ENCODE data around the gene STX7.
"Not testable (repeated sequence)": the region's sequence is repeated elsewhere in the genome, so short reads cannot be mapped to it uniquely, and the experiment has no call there.

STX7 gene, protein sequence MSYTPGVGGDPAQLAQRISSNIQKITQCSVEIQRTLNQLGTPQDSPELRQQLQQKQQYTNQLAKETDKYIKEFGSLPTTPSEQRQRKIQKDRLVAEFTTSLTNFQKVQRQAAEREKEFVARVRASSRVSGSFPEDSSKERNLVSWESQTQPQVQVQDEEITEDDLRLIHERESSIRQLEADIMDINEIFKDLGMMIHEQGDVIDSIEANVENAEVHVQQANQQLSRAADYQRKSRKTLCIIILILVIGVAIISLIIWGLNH

DNA sequence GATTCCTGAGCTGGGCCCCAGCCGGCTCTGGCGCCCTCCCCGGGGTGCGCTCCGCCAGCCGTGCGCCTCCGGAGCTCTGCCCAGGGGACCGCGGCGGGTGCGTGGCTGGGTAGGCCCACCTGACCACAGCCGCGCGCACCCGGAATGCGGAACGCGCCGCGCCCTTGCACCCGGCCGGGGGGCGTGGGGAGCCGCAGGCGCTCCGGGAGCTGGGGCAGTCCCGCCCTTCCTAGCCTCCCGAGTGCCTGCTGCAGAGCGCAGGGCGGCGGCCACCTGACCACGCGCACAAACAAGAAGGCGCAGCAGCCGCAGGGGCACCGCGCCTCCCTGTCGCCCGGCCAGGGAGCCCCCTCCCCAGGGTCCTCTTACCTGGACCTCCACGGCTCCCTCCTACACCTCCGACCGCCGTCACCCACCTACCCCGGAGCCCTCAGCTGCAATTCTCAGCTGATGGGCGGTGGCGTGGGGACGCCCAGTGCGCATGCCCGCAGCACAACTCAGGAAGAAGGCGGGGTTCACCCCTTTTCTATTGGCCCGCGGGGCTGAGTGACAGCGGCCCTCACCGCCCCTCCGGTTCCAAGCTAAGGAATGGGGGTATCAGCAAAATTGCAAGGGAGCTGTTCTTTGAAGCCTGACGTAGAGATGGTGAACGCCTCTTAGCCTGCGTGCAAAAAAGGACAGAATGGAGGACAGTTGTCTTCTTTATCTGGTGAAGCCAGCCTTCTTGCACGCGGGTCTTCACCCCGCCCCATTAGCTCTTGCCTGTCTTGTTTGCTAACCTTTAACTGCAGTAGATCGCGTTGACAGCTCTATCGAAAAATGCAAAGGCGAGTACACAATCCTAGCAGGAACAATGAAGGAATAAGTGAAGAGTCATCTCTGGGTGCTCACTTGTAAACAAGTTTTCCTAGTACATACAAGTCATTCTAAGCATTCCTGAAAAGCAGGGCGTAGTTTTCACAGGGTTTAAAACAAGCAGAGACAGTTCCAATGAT is at the start of gene STX7:
Gene STX7, minus strand, starts transcription at position 479 of the 995 bp plus-strand sequence. CDS start 9,586 bp downstream, outside the sequence.
- DNase-seq (ENCODE audit: low spot score): peak; percentile 97

DNA sequence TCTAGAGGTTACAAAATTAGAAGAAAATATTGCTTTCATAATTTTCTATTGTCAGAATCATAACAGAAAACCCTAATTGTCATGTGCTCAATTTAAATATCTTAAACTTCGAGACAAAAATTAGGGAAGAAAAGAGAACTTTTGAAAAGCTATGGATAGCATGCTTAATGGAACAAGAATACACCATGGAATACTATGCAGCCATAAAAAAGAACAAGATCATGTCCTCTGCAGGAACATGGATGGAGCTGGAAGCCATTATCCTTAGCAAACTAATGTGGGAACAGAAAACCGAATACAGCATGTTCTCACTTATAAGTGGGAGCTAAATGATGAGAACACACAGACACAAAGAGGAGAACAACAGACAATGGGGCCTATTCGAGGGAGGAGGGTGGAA is 47.2 kb upstream of the STX7 start:
- DNase-seq (ENCODE audit: low spot score): not testable (repeated sequence)

DNA sequence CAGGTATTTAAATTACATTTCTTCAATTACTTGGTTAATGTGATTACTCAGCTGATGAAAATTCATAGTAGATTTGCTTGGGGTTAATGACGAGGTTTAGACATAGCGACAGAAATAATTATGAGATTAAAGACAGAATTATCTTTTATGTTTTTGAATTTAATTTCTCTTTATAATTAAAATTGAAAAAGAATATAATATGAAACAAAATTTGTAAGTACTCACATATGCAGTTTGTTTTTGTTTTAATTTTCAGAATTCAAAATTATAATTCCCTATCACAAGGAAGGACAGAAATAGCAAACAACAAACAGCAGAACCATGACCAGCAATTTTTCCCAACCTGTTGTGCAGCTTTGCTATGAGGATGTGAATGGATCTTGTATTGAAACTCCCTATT is 39.5 kb upstream of the STX7 start, which contains the start of gene TAAR8:
Gene TAAR8, plus strand, starts transcription at position 301 of the 400 bp plus-strand sequence. Its CDS starts 21 bp downstream, at position 322.
- DNase-seq (ENCODE audit: low spot score): no peak

DNA sequence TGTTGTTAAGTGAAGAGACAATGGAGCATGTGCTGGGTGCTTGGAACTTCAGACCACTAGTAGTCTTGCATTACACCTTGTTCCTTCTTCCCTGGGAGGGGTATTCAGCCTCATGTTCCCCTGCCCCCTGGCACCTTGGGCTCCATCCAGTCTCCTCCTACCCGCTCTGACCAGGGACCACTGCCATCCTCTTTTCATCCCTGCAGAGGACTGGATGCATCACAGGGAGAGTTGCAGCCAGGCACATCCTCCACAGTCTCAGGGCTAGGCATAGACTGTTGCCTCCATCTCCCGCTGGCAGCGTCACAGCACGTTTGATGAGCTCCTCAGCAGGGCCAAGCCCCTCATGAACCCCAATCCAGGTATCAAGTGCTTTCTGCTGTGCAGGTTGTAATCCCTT is 38.3 kb upstream of the STX7 start:
- no peak for DNase-seq (ENCODE audit: low spot score)

DNA sequence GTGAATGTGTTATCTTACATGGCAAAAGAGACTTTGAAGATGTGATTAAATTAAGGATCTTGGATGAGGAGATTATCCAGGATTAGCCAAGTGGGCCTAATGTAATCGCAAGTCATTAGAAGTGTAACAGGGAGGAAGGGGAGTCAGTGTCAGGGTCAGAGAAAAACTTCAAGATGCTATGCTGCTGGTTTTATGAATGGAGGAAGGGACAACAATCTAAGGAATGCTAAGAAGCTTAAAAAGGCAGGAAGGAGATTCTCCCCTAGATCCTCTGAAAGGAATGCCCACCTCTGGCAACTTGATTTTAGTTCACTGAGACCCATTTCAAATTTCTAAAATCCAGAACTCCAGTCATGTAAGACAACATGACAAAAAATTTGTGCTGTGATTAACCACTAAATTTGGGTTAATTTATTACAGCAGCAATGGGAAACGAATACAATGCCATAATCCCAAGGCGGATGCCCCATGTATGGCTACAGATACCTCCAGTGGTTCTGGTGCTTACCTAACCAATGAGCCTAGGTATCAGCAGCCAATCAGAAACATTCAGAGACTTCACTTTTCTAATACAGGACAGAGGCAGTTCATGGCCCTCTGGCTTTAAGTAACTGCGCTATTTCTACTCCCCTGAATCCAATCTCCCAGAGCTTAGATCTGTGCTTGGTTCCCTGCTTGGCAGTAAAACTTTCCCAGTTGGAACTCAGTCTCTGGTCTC is 36.0 kb upstream of the STX7 start:
- DNase-seq (ENCODE audit: low spot score): no peak

DNA sequence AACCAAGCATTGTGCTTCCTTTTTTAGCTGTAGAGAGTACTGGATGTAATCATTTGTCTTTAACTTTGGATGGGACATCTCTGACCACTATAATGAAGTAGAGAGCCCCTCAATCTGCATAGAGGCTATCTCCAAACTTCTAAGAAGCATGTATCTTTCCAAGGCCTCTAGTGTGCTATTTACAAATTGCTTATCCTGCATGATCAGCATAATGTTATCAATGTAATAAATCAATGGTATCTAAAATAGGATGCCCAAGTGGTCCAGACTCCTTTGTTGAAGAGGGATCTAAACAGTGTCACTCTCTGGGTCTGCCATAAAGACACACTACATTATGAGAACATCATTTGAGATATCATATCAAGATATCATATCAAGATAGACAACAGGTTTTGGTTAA is 31.9 kb upstream of the STX7 start:
- DNase-seq (ENCODE audit: low spot score): no peak

DNA sequence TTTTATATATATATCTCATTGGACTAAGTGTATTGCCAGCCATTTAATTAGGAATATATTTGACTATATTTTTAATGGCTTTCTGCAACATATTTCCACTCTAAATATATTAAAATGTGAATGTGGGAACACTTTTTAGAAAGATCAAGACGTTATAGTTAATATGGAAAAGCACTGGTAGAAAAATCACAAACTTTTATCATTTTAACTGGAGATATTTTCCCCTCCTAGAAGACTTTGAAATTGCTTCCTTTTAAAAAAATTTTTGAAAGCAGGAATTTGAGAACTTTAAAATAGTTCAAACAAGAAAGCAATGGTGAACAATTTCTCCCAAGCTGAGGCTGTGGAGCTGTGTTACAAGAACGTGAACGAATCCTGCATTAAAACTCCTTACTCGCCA is 25.1 kb upstream of the STX7 start, which contains the start of gene TAAR9:
Gene TAAR9, plus strand, starts transcription at position 301 of the 400 bp plus-strand sequence. Its CDS starts 13 bp downstream, at position 314.
- DNase-seq (ENCODE audit: low spot score): no peak

DNA sequence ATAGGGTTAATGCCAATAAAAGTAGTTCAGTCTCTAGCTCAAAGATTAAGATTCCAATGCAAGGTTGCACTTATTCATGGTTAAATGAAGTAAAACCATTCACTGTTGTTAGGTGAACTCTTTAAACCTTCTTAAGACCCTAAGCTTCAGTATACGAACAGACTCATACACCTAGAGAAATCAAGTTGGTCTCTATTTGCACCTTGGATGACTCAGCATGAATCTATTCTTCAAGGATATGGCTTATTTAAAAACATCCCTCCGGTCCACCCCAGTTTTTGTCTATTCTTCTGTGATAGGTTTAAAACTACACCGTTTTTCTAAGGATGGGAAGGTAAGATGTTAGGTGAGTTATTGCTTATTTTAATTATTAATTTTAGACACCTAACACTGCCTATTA is 24.2 kb upstream of the STX7 start:
- DNase-seq (ENCODE audit: low spot score): no peak

DNA sequence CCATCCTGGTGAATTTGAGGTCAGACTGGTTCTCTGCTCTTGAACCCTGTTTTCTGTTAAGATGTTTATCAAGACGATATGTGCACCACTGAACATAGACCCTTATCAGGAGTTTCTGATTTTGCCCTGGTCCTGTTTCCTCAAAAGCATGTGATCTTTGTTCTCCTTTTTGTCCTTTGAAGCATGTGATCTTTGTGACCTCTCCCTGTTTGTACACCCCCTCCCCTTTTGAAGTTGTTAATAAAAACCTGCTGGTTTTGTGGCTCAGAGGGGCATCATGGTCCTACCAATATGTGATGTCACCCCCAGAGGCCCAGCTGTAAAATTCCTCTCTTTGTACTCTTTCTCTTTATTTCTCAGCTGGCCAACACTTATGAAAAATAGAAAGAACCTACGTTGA is 21.6 kb upstream of the STX7 start:
- DNase-seq (ENCODE audit: low spot score): not testable (repeated sequence)

DNA sequence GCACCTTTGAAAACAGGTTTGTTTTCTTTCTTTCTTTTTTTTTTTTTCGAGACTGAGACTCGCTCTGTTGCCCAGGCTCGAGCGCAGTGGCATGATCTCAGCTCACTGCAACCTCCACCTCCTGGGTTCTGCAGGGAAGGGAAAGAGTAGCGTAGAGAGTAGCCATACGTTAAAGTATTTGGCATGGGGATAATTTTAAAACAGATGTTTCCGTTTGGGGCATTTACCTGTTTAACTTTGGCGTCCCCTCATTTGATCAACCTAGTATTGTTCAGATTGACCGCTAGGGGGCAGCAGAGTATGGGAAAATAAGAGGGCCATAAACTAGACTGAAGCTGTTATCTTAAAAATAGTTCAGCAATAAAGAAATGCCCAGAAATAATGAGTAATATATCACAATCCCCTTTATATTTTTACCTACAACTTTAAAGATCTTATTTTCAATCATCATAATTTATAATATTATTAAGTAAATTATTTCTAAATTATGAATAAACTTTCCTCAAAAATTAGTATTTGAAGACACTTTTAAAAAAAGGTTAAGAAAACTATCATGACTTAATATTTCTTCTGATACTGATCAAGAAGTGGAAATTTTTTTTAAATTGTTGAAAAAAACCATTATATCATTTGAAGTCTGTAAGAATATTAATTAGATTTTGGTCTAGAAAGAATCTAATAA is 17.5 kb upstream of the STX7 start:
- DNase-seq (ENCODE audit: low spot score): peak; percentile 46

DNA sequence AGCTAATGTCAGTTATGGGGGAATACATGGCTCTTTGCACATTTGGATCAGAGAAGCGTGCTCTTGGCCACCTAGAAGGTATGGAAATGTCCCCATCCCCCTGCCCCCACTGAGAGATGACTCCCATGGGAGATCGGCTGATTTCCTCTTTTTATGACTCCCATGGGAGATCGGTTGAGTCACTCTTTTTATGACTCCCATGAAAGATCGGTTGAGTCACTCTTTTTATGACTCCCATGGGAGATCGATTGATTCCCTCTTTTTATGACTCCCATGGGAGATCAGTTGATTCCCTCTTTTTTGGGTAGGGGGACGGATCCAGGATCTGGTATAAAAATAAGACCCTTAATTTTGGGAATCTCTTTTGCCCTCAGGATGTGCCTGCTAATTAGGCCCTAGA is 14.9 kb upstream of the STX7 start:
- DNase-seq (ENCODE audit: low spot score): no peak

DNA sequence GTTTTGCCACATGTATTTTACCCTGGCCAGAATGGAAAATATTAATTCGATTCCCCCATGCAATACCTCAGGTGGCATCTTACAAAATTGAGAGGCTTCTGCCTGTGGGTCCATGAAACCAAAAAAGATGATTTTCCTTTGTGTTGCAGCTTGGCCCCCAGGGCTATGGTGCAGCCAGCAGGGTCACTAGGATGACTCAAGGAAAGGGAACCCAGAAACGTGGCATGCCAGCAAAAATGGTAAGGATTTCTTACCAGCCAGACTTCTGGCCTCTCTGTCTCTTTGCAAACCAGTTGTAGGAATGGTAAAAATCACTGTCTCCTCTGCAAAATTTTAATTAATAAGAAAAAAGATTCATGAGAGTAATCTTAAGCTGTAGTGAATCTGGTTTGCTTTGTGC is 13.5 kb upstream of the STX7 start:
- DNase-seq (ENCODE audit: low spot score): no peak

DNA sequence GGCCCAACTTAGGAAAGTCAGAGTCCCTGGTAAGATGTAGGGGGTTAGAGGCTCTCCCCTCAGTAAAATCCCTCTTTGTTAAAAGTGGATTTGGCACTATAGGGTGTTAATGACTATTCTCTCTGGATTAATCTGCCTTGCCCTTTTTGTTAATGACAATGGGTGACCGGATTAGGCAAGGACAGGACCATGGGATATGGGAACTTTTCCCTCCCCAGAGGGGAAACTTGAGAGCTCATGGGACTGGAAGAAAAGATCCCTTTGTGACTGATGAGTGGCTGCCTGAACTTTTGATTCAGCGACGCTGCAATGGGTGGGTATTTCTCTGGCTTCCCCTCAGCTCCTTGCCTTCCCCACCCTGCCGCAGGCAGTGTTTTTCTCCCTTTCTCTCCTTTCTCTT is 12.9 kb upstream of the STX7 start:
- DNase-seq (ENCODE audit: low spot score): no peak

DNA sequence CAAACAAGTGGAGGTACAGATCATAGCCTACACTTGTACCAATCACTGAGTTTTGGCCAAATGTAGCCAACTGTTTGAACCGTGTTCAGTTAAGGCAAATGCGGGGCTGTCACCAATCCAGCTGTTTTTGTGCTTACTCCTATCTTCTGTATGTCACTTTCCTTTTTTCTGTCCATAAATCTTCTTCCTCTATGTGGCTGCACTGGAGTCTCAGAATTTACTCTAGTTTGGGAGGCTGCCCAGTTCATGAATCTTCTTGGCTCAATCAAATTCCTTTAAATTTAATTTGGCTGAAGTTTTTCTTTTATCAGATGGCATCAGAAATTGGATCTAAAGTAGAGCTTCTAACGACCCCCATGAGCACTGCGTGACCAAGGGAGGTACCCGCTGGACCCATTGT is 11.7 kb upstream of the STX7 start:
- DNase-seq (ENCODE audit: low spot score): no peak

DNA sequence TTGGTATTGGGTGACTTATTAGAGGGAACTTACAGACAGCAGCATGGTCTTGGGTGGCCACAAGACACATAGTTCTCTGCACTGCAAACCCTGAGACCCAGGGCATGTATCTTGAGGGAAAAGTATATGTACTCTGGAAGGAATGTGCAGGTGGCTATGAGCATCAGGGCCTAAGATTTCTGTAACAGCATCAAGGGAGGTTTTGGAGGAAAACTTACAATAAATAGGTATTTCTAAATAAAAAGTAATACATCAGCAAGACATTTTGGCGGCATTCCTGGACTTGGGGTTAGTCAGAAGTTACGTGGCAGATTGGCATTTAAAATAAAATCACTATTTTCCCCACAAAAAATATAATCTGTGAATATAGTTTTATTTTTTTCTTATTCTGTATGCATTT is 8.0 kb upstream of the STX7 start:
- no peak for DNase-seq (ENCODE audit: low spot score)

DNA sequence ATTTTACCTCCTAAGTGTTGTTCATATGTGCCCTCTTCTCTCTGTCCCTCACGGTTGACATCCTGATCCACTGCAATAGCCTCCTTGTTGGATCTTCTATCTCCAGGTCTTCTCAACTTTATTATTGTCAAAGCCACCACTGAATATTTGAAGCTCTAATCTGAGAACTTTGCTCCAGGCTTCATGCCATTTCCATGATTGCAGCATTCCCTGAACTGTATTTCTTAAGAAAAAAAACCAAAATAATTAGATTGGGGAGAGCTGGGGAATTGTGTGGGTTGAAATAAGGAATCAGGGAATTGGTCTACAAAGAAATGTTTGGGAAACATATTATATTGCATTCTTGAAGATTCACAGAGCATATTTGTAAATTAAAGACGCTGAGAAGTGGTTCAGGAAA is 2.5 kb upstream of the STX7 start:
- DNase-seq (ENCODE audit: low spot score): no peak

DNA sequence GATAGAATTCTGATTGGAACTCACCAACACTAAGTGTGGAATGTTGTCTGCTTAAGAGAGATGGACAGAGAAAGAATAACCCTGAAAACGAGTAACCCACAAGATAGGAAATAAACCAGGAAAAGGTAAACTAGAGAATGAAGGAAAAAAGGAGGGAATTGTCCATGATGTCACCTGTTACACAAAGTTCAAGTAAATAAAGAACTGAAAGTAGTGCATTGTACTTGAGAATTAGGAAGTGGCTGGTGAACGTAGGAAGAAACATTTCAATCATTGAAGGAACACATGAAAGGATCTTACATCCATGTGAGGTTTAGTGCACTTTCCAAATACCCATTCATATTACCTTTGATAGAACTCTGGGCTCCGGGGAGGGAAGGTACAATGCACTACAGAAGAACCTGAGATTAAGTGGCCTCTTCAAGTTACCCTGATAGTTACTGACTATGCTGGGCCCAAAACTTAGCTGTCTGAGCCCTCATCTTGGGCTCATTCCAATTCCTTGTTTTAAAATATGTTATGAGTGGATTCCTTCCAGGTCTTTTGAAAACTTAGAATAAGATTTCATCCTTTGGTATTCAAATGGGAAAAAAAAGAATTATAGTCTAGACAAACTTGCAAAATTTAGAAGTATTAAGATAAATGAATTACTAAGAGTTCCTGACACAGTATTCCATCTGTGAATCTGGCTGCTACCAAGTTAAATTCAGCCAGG is 1.1 kb upstream of the STX7 start:
- no peak for DNase-seq (ENCODE audit: low spot score)

DNA sequence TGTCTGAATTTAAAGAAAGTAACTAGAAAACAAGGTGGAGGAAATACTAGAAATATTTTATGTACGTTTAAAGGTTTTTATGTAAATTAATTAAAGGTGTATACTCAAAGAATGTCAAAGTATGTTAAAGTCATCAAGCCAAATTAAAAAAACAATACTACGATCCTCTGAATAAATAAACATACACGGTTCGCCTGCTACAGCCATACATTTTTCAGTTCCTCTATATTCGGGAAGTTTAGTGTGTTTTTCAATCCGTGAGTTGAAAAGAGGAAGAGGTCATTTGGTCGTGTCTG is 626 bp downstream of the STX7 start:
- no peak for DNase-seq (ENCODE audit: low spot score)

DNA sequence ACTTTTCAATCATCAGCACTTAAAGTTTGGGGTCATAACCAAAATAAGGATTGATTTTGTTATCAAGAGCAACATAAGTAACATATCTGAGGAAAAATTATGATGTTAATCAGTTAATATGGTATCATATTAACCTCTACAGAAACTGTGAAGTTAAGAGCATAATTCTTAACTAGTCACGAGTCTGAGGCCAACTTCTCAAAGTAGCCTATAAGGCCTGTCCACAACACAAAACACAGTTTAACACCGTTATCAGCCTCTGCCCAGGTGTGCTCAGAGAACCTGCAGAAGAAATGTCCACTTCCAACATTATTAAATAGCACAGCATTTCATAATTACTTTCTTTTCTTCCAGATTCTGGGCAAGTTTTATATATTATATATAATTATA is 1.1 kb downstream of the STX7 start:
- no peak for DNase-seq (ENCODE audit: low spot score)

DNA sequence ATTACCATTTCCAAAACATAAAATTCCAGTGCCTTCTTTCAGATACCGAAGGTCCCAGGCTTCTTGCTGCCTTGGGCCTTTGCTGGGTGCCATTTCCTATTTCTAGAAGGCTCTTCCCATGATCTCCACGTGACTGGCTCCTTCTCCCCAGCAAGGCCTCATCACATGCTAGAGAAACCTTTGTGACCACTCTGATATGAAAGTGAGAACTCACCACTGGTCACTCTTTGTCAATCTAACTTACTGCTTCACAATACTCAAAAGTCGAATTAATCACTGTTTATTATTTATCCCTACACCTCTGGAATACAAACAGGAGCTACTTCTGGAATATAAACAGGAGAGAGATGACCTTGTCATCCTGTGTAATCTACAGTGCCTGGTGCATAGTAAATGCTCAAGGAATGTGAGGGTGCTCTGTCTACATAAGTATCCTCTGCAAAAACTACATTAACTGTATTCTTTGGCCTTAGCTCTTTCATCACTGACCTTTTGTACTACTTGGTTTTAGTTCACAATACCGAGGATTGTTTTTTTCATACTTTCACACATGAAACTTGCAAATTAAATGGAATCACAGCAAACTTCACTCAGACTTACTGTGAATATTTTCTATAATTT is 1.6 kb downstream of the STX7 start:
- DNase-seq (ENCODE audit: low spot score): no peak

Measured in AG08395 (cell line).